ENCODE measurements around the gene MGMT.

- TF ChIP-seq CTCF (IDR thresholded peaks at IDR 0.05; ENCODE audit: poor library complexity, severe bottlenecking) (no peak), RAD21 (conservative IDR thresholded peaks at IDR 0.05) (no peak), EZH2 (IDR thresholded peaks at IDR 0.05; ENCODE audit: borderline replicate concordance, insufficient read depth, low read length, poor library complexity, severe bottlenecking) (no peak), POLR2AphosphoS5 (IDR thresholded peaks at IDR 0.05) (no peak), REST (IDR thresholded peaks at IDR 0.05; ENCODE audit: borderline replicate concordance) (no peak)
These were observed 18.5 kb upstream of the MGMT start for GRCh38 chr10:129448539-129448938.

All from neural cell (in vitro differentiated cells).